GM18526 (cell line): ENCODE data around the gene ZNF354B.

Experiments used
- POLR2A ChIP-seq: IDR thresholded peaks from 3 replicates; pipeline ENCODE4 v1.6.1; 2011; ENCODE audit not compliant: insufficient read length; ENCODE audit errors: extremely low read depth

The ZNF354B gene

GRCh38 chr5:178859625-178860521, at the start of gene ZNF354B:
TSS of gene ZNF354B (plus strand) at chr5:178859953. CDS start at chr5:178861048, 1,095 bp downstream.
- peak; percentile 56 for TF ChIP-seq POLR2A

- TF ChIP-seq POLR2A: no peak
Observed at GRCh38 chr5:178817506-178817905, 42.2 kb upstream of the ZNF354B start.

GRCh38 chr5:178818094-178818493, 41.7 kb upstream of the ZNF354B start:
- no peak for TF ChIP-seq POLR2A

GRCh38 chr5:178820001-178820400, 39.8 kb upstream of the ZNF354B start:
- no peak for TF ChIP-seq POLR2A

- TF ChIP-seq POLR2A: no peak
Observed at GRCh38 chr5:178825444-178825843, 34.3 kb upstream of the ZNF354B start.

GRCh38 chr5:178826216-178826615, 33.5 kb upstream of the ZNF354B start:
- TF ChIP-seq POLR2A: no peak

- no peak for TF ChIP-seq POLR2A
Observed at GRCh38 chr5:178827636-178828035, 32.1 kb upstream of the ZNF354B start.

- no peak for TF ChIP-seq POLR2A
Observed at GRCh38 chr5:178831049-178831448, 28.7 kb upstream of the ZNF354B start.

GRCh38 chr5:178832618-178833201, 27.0 kb upstream of the ZNF354B start:
- TF ChIP-seq POLR2A: no peak

- TF ChIP-seq POLR2A: no peak
Observed at GRCh38 chr5:178836628-178837027, 23.1 kb upstream of the ZNF354B start.

- no peak for TF ChIP-seq POLR2A
Observed at GRCh38 chr5:178839319-178839704, 20.4 kb upstream of the ZNF354B start.

GRCh38 chr5:178849316-178849715, 10.4 kb upstream of the ZNF354B start:
- TF ChIP-seq POLR2A: no peak

- no peak for TF ChIP-seq POLR2A
Observed at GRCh38 chr5:178851951-178852350, 7.8 kb upstream of the ZNF354B start.

GRCh38 chr5:178854284-178854683, 5.5 kb upstream of the ZNF354B start:
- no peak for TF ChIP-seq POLR2A

GRCh38 chr5:178861627-178862026, 1.9 kb downstream of the ZNF354B start:
- TF ChIP-seq POLR2A: no peak

- no peak for TF ChIP-seq POLR2A
Observed at GRCh38 chr5:178866946-178867345, 7.2 kb downstream of the ZNF354B start.

GRCh38 chr5:178869577-178869976, 9.8 kb downstream of the ZNF354B start:
- no peak for TF ChIP-seq POLR2A

- no peak for TF ChIP-seq POLR2A
Observed at GRCh38 chr5:178870411-178870810, 10.7 kb downstream of the ZNF354B start.
